H9 (cell line): ENCODE measurements around the gene DEPDC5. TPM values are rescaled to one million over a fixed set of nuclear protein-coding genes. Genes with fewer than 3 reads are reported as not detected.

Experiments
- DNase-seq: peaks from one replicate; pipeline ENCODE4 v3.0.0-alpha.2; 2017
- H2AFZ ChIP-seq: one replicate; pipeline ENCODE4 v1.6.1; 2013; ENCODE audit warnings: mild to moderate bottlenecking, low read length, control low read depth, moderate library complexity
- H2AK5ac ChIP-seq: 2 replicates; pipeline ENCODE4 v1.6.1; 2013; ENCODE audit warnings: low read length, control low read depth, mixed read lengths; ENCODE audit not compliant: insufficient read length
- H2BK120ac ChIP-seq: one replicate; pipeline ENCODE4 v1.6.1; 2013; ENCODE audit warnings: low read depth, mild to moderate bottlenecking, low read length, control low read depth, inconsistent platforms; ENCODE audit not compliant: poor library complexity, severe bottlenecking
- H2BK12ac ChIP-seq: 2 replicates; pipeline ENCODE4 v1.6.1; 2013; ENCODE audit warnings: low read length, control low read depth, mixed read lengths, low read depth; ENCODE audit not compliant: insufficient read length
- H2BK15ac ChIP-seq: 2 replicates; pipeline ENCODE4 v1.6.1; 2013; ENCODE audit warnings: low read depth, low read length, control low read depth
- H2BK20ac ChIP-seq: one replicate; pipeline ENCODE4 v1.6.1; 2013; ENCODE audit warnings: low read depth, mild to moderate bottlenecking, low read length, control low read depth, inconsistent platforms; ENCODE audit not compliant: poor library complexity, severe bottlenecking
- H2BK5ac ChIP-seq: 2 replicates; pipeline ENCODE4 v1.6.1; 2013; ENCODE audit warnings: low read length, control low read depth, mixed read lengths; ENCODE audit not compliant: insufficient read length
- H3K14ac ChIP-seq: 2 replicates; pipeline ENCODE4 v1.6.1; 2013; ENCODE audit warnings: low read length, control low read depth; ENCODE audit not compliant: insufficient read depth
- H3K18ac ChIP-seq: 2 replicates; pipeline ENCODE4 v1.6.1; 2013; ENCODE audit warnings: low read depth, mild to moderate bottlenecking, mixed read lengths, low read length, control low read depth; ENCODE audit not compliant: insufficient read length
- H3K23ac ChIP-seq: 2 replicates; pipeline ENCODE4 v1.6.1; 2013; ENCODE audit warnings: low read length, control low read depth, mixed read lengths, low read depth; ENCODE audit not compliant: insufficient read length
- H3K23me2 ChIP-seq: 2 replicates; pipeline ENCODE4 v1.6.1; 2013; ENCODE audit warnings: low read depth, mild to moderate bottlenecking, mixed read lengths, low read length, control low read depth; ENCODE audit not compliant: insufficient read length, poor library complexity, severe bottlenecking
- H3K27ac ChIP-seq: 2 replicates; pipeline ENCODE4 v1.5.1; 2013; ENCODE audit warnings: low read length, control low read depth, mixed read lengths, low read depth; ENCODE audit not compliant: insufficient read length
- H3K27me3 ChIP-seq: 2 replicates; pipeline ENCODE4 v1.6.1; 2013; ENCODE audit warnings: low read length, control low read depth, inconsistent platforms; ENCODE audit not compliant: insufficient read depth
- H3K4ac ChIP-seq: 2 replicates; pipeline ENCODE4 v1.6.1; 2013; ENCODE audit warnings: low read depth, mild to moderate bottlenecking, control low read depth, inconsistent platforms, low read length, moderate library complexity
- H3K4me1 ChIP-seq: 2 replicates; pipeline ENCODE4 v1.6.1; 2013; ENCODE audit warnings: low read length, control low read depth, inconsistent platforms; ENCODE audit not compliant: insufficient read depth
- H3K4me2 ChIP-seq: 2 replicates; pipeline ENCODE4 v1.6.1; 2013; ENCODE audit warnings: low read length, control low read depth, mixed read lengths; ENCODE audit not compliant: insufficient read length, insufficient read depth
- H3K56ac ChIP-seq: 2 replicates; pipeline ENCODE4 v1.6.1; 2013; ENCODE audit warnings: low read depth, mild to moderate bottlenecking, mixed read lengths, low read length, control low read depth; ENCODE audit not compliant: insufficient read length
- H3K79me1 ChIP-seq: 2 replicates; pipeline ENCODE4 v1.6.1; 2013; ENCODE audit warnings: low read depth, mild to moderate bottlenecking, moderate library complexity, low read length, control low read depth, inconsistent platforms; ENCODE audit not compliant: insufficient read depth, poor library complexity, severe bottlenecking
- H3K79me2 ChIP-seq: 2 replicates; pipeline ENCODE4 v1.6.1; 2013; ENCODE audit warnings: low read length, control low read depth, inconsistent platforms; ENCODE audit not compliant: insufficient read depth
- H3K9ac ChIP-seq: 2 replicates; pipeline ENCODE4 v1.6.1; 2013; ENCODE audit warnings: low read length, control low read depth, mixed read lengths; ENCODE audit not compliant: insufficient read length; ENCODE audit errors: extremely low read depth
- H3K9me3 ChIP-seq: one replicate; pipeline ENCODE4 v1.6.1; 2013; ENCODE audit warnings: low read depth, low read length, inconsistent platforms; ENCODE audit not compliant: control insufficient read depth
- H3T11ph ChIP-seq: one replicate; pipeline ENCODE4 v1.6.1; 2013; ENCODE audit warnings: mild to moderate bottlenecking, low read length, control low read depth, inconsistent platforms
- H4K20me1 ChIP-seq: one replicate; pipeline ENCODE4 v1.6.1; 2013; ENCODE audit not compliant: control insufficient read depth, insufficient read length, insufficient read depth
- H4K5ac ChIP-seq: 2 replicates; pipeline ENCODE4 v1.6.1; 2013; ENCODE audit warnings: low read depth, mild to moderate bottlenecking, mixed read lengths, low read length, control low read depth; ENCODE audit not compliant: insufficient read length
- H4K8ac ChIP-seq: replicated peaks from 2 replicates; pipeline ENCODE4 v1.6.1; 2013; ENCODE audit warnings: low read length, control low read depth, mixed read lengths, low read depth; ENCODE audit not compliant: insufficient read length
- H4K91ac ChIP-seq: 2 replicates; pipeline ENCODE4 v1.6.1; 2013; ENCODE audit warnings: low read depth, mild to moderate bottlenecking, moderate library complexity, mixed read lengths, low read length, control low read depth; ENCODE audit not compliant: insufficient read length
- H3K27ac Mint-ChIP-seq, 3 experiments: 2 replicates in 2 of 3; 3 replicates in 1 of 3; pipeline ENCODE4 v1.8.0; 2020 to 2021; ENCODE audit warnings: mixed read lengths in 3 of 3, mild to moderate bottlenecking in 1 of 3, moderate library complexity in 1 of 3
- H3K27me3 Mint-ChIP-seq: 2 replicates; pipeline ENCODE4 v1.8.0; 2021; ENCODE audit warnings: low read depth, mild to moderate bottlenecking, moderate library complexity, mixed read lengths
- H3K36me3 Mint-ChIP-seq, 3 experiments: 2 replicates in 2 of 3; 3 replicates in 1 of 3; pipeline ENCODE4 v1.8.0; 2020 to 2021; ENCODE audit warnings: low read depth in 3 of 3, mixed read lengths in 3 of 3; ENCODE audit not compliant: insufficient read depth in 1 of 3
- H3K4me1 Mint-ChIP-seq, 2 experiments: 2 replicates each; pipeline ENCODE4 v1.8.0; 2020; ENCODE audit warnings: mixed read lengths in 2 of 2
- H3K4me3 Mint-ChIP-seq, 2 experiments: 2 replicates in 1 of 2; 3 replicates in 1 of 2; pipeline ENCODE4 v1.8.0; 2020 to 2021; ENCODE audit warnings: mild to moderate bottlenecking in 2 of 2, mixed read lengths in 2 of 2, moderate library complexity in 1 of 2
- H3K9me3 Mint-ChIP-seq, 2 experiments: 2 replicates in 1 of 2; 3 replicates in 1 of 2; pipeline ENCODE4 v1.8.0; 2020; ENCODE audit warnings: mild to moderate bottlenecking in 2 of 2, mixed read lengths in 2 of 2, moderate library complexity in 1 of 2
- CTCF ChIP-seq: fragments of 200-600 bp; sonication (generic); conservative IDR thresholded peaks from 3 replicates; pipeline ENCODE4 v1.8.0; 2021; ENCODE audit warnings: antibody characterized with exemption, mild to moderate bottlenecking
- WGBS: extraction: QIAGEN DNeasy Blood & Tissue Kit; methylation state at CpG from one replicate; pipeline ENCODE4 v1.1.7; 2013; ENCODE audit warnings: missing lambda C conversion rate, low lambda C conversion rate, mixed read lengths; ENCODE audit not compliant: insufficient read length; ENCODE audit errors: extremely low coverage; 5-methylcytosine and 5-hydroxymethylcytosine counted together
- total RNA-seq: library from RNA; stranded (reverse); gene quantifications from 2 replicates; pipeline ENCODE4 v1.2.1, GENCODE V29; 2021

The DEPDC5 gene
- total RNA-seq, 1 experiment from 2014 or later, result 29.2 TPM

- no peaks in the 10 kb centered on the region for H3K9me3 Mint-ChIP-seq
- WGBS, result no CpG with 5 or more reads among the region's 8 CpGs
- H4K5ac ChIP-seq, result no peak overlapping the region
These were observed 194.2 kb downstream of the DEPDC5 start for GRCh38 chr22:31948002-31948401.

More at GRCh38 chr22:31948002-31948401, 194.2 kb downstream of the DEPDC5 start:
- Histone ChIP-seq H3K4me2 (no peak overlapping the region), H4K91ac (no peak overlapping the region), H3K27ac (no peak overlapping the region), H3K56ac (no peak overlapping the region), H3K23ac (no peak overlapping the region), H3K4me1 (no peaks in the 10 kb centered on the region; the same call in none of the 2 replicates), H2BK5ac (no peak overlapping the region), H2AFZ (no peak overlapping the region), H2AK5ac (no peak overlapping the region), H3K9me3 (no peaks in the 10 kb centered on the region), H3K23me2 (peaks cover 14% of the 10 kb centered on the region), H3K14ac (no peak overlapping the region), H2BK120ac (no peak overlapping the region), H2BK20ac (no peak overlapping the region), H4K20me1 (no peaks in the 10 kb centered on the region), H3K18ac (no peak overlapping the region), H4K8ac (no peak overlapping the region), H2BK12ac (no peak overlapping the region), H3K9ac (no peak overlapping the region), H2BK15ac (no peak overlapping the region), H3T11ph (no peak overlapping the region), H3K79me1 (peaks cover 9% of the 10 kb centered on the region), H3K4ac (no peak overlapping the region), H3K79me2 (peaks cover 58% of the 10 kb centered on the region; the same call in 1 of the 2 replicates), H3K27me3 (no peaks in the 10 kb centered on the region)
- Mint-ChIP-seq H3K4me3 (no peak overlapping the region), H3K27me3 (peaks cover 2% of the 10 kb centered on the region), H3K27ac (peak overlapping the region in 2 of 3 experiments; percentile 76 to 82; a peak in 2 of 7 replicates), H3K4me1 (peaks cover 36% of the 10 kb centered on the region in 2 experiments), H3K36me3 (peaks cover 20 to 39% (median 34%) of the 10 kb centered on the region in 3 experiments; a peak in 6 of 7 replicates)
- TF ChIP-seq CTCF, result no peak
- DNase-seq, result no peak
